Testis (tissue), 3 donors: ENCODE measurements around the gene EPHA3. TPM values are rescaled to one million over a fixed set of nuclear protein-coding genes. Genes with fewer than 3 reads are reported as not detected.

Experiments
- DNase-seq: peaks from one replicate; pipeline ENCODE4 v3.0.0-alpha.2; 2019
- H3K27ac ChIP-seq, 2 donors: fragments of 200-600 bp; sonication (generic); one replicate each; pipeline ENCODE4 v1.5.1; 2019
- H3K27me3 ChIP-seq: fragments of 200-600 bp; sonication (generic); one replicate; pipeline ENCODE4 v1.5.1; 2019
- H3K36me3 ChIP-seq: fragments of 200-600 bp; sonication (generic); one replicate; pipeline ENCODE4 v1.5.1; 2017; ENCODE audit warnings: low read depth; ENCODE audit errors: missing control alignments
- H3K4me1 ChIP-seq: fragments of 200-600 bp; sonication (generic); one replicate; pipeline ENCODE4 v1.5.1; 2019
- H3K4me3 ChIP-seq, 2 donors: fragments of 200-600 bp; sonication (generic); one replicate each; pipeline ENCODE4 v1.5.1; 2017 to 2019
- H3K9me3 ChIP-seq: fragments of 200-600 bp; sonication (generic); one replicate; pipeline ENCODE4 v1.5.1; 2017
- CTCF ChIP-seq, 3 experiments: fragments of 450-650 bp in 2 of 3; fragments of 200-600 bp in 1 of 3; sonication (generic) in 1 of 3; IDR thresholded peaks; one replicate each; pipeline ENCODE4 v1.5.1; 2016 to 2019; ENCODE audit warnings: antibody characterized with exemption in 3 of 3, mild to moderate bottlenecking in 2 of 3, moderate library complexity in 1 of 3
- POLR2A ChIP-seq: fragments of 450-650 bp; IDR thresholded peaks from one replicate; pipeline ENCODE4 v1.6.1; 2017; ENCODE audit warnings: antibody characterized with exemption, mild to moderate bottlenecking, moderate library complexity
- WGBS, 2 donors: methylation state at CpG; one replicate each; pipeline ENCODE4 v1.1.5; 2018; 5-methylcytosine and 5-hydroxymethylcytosine counted together
- intact Hi-C: fragments of 100-400 bp; cut with DNase I; formaldehyde crosslinking; loops from one replicate; pipeline ENCODE4 v1.15.1; 2023; ENCODE audit warnings: low total_unique reads
- polyA plus RNA-seq: library from polyadenylated mRNA; stranded (reverse); fragments of 350-450 nt; fragmentation: Illumina TruSeq; extraction: RNeasy Lipid Tissue Mini Kit (QIAGEN cat#74804); gene quantifications from one replicate; pipeline ENCODE4 v1.2.3, GENCODE V29; 2014; ENCODE audit warnings: low read depth, low replicate concordance; ENCODE audit not compliant: insufficient read depth
- total RNA-seq, 2 donors: library from RNA; depleted of rRNA; stranded (reverse); fragments of >200 nt; gene quantifications; one replicate each; pipeline ENCODE4 v1.2.3, GENCODE V29; 2016

The EPHA3 gene
- total and polyA plus RNA-seq, 3 donors from 2014 or later: 0.99 to 2.1 (median 1.3) TPM

DNA sequence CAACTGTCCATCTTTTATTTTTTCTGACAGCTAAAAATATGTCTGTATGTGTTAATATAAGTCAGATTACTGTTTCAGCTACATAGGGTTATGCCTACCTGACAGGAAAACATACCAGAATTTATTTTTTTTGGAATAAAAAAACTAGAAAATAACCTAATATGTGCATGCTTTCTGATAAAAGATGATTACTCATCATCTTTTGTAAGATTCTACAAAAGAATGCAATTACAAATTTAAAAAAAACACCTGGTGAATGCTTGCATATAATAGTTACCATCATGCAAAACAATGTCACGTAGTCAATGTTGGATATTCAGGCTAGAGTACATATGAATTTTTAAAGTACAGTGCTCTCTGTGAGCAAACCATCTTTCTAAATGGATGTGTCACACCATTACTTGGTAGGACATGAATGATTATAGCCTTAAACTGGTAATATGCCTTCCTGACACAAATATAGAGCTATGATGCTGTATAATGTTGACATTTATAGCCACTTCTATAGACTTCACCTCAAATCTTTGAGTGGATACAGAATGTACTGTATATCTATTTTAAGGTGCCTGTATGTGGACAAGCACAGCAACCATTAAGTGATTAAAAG is 180.6 kb downstream of the EPHA3 start:
- no peaks in the 10 kb centered on the region for H3K36me3 ChIP-seq
- H3K27me3 ChIP-seq: no peaks in the 10 kb centered on the region
- 92 to 95% methylated on average over 1 of the region's 1 CpG for WGBS, 2 donors
- no peak overlapping the region for H3K4me3 ChIP-seq
- H3K4me1 ChIP-seq: no peaks in the 10 kb centered on the region
- DNase-seq: no peak
- no peak for TF ChIP-seq CTCF (IDR thresholded peaks at IDR 0.05)
- TF ChIP-seq POLR2A: no peak
- intact Hi-C loops: no loop called here
- no peak overlapping the region for H3K27ac ChIP-seq
- no peaks in the 10 kb centered on the region for H3K9me3 ChIP-seq

- intact Hi-C loops: no loop called here
- 90% methylated on average over 5 of the region's 5 CpGs for WGBS, 2 donors
- no peaks in the 10 kb centered on the region for H3K4me1 ChIP-seq
- H3K36me3 ChIP-seq: no peaks in the 10 kb centered on the region
- no peaks in the 10 kb centered on the region for H3K27me3 ChIP-seq
- no peak overlapping the region for H3K27ac ChIP-seq
- no peak for DNase-seq
- no peaks in the 10 kb centered on the region for H3K9me3 ChIP-seq
- H3K4me3 ChIP-seq: no peak overlapping the region
- TF ChIP-seq CTCF (IDR thresholded peaks at IDR 0.05): no peak
- TF ChIP-seq POLR2A: no peak
These were observed 182.3 kb downstream of the EPHA3 start for GRCh38 chr3:89289574-89290190.

- H3K9me3 ChIP-seq: no peaks in the 10 kb centered on the region
- WGBS, 2 donors: 86 to 94% methylated on average over 1 of the region's 1 CpG
- H3K4me1 ChIP-seq: no peaks in the 10 kb centered on the region
- intact Hi-C loops: no loop called here
- no peak for DNase-seq
- no peaks in the 10 kb centered on the region for H3K36me3 ChIP-seq
- TF ChIP-seq POLR2A: no peak
- TF ChIP-seq CTCF (IDR thresholded peaks at IDR 0.05): no peak
- H3K4me3 ChIP-seq: no peak overlapping the region
- H3K27ac ChIP-seq: no peak overlapping the region
- no peaks in the 10 kb centered on the region for H3K27me3 ChIP-seq
These were observed 189.8 kb downstream of the EPHA3 start for GRCh38 chr3:89297199-89297598.

DNA sequence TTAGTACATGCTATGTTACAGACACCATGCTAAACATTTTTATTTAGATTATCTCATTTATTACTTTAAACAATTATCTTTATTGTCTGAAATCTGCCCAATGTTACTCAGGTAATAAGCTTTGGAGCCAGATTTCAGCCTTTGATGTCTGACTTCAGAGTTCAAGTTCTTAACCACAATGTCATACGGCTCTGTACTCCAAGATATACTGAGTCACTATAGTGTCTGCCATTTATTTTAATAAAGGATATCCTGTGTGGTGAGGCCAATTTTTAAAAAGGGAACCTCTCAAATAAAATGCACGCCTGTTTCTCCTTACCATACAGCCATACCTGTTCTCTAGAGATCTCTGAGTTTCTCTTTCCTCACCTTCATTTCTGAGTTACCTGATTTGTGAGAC is 193.1 kb downstream of the EPHA3 start:
- intact Hi-C loops: no loop called here
- no peaks in the 10 kb centered on the region for H3K9me3 ChIP-seq
- H3K4me1 ChIP-seq: no peaks in the 10 kb centered on the region
- no peak overlapping the region for H3K27ac ChIP-seq
- no peak overlapping the region for H3K4me3 ChIP-seq
- H3K27me3 ChIP-seq: no peaks in the 10 kb centered on the region
- DNase-seq: no peak
- 78 to 82% methylated on average over 2 of the region's 2 CpGs for WGBS, 2 donors
- TF ChIP-seq CTCF (IDR thresholded peaks at IDR 0.05): no peak
- TF ChIP-seq POLR2A: no peak
- H3K36me3 ChIP-seq: no peaks in the 10 kb centered on the region

DNA sequence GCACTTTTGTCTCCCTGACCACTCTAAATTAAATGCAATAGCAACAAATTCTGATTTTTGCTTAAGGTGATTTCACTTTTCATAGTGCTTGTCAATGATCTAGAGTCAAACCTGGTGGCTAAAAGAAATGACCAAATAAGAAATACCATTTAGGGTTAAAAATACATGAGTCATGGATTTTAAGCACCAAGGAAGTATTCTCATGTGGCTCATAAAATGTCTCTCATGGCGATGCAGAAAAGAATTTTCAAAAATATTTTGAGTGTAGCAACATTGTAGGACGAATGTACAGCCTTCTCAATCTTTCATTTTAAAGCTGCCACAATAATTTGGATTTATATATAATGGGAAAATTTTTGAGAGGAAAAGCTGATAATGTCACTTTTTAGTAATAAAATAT is 193.6 kb downstream of the EPHA3 start:
- intact Hi-C loops: no loop called here
- H3K9me3 ChIP-seq: no peaks in the 10 kb centered on the region
- H3K4me1 ChIP-seq: no peaks in the 10 kb centered on the region
- 47 to 52% methylated on average over 2 of the region's 2 CpGs for WGBS, 2 donors
- H3K27me3 ChIP-seq: no peaks in the 10 kb centered on the region
- no peak overlapping the region for H3K4me3 ChIP-seq
- TF ChIP-seq POLR2A (no peak), CTCF (IDR thresholded peaks at IDR 0.05) (no peak)
- no peak overlapping the region for H3K27ac ChIP-seq
- no peaks in the 10 kb centered on the region for H3K36me3 ChIP-seq
- DNase-seq: no peak
